CD4-positive, alpha-beta memory T cell (primary cell): ENCODE measurements around the gene SESN1. TPM values are rescaled to one million over a fixed set of nuclear protein-coding genes. Genes with fewer than 3 reads are reported as not detected.

Experiments
- CTCF ChIA-PET: fragments of 350-600 bp; sonication (Branson Sonifier 250); formaldehyde crosslinking; loops from one replicate; lab custom pipeline; 2021; ENCODE audit warnings: inconsistent platforms; ENCODE audit not compliant: partially characterized antibody; lab: Charles Lee
- POLR2A ChIA-PET: fragments of 350-600 bp; sonication (Branson Sonifier 250); formaldehyde crosslinking; loops from one replicate; lab custom pipeline; 2021; ENCODE audit not compliant: partially characterized antibody; lab: Charles Lee
- DNase-seq, 5 donors: peaks; one replicate each; pipeline versions ENCODE4 v3.0.0 to v3.0.0-alpha.2; 2020 to 2022; ENCODE audit warnings: mixed read lengths in 1 of 5
- H3K27ac ChIP-seq: one replicate; pipeline ENCODE4 v1.7.0; 2013; ENCODE audit warnings: low read depth, low read length
- H3K27me3 ChIP-seq: 2 replicates; pipeline ENCODE4 v1.7.0; 2013; ENCODE audit warnings: mild to moderate bottlenecking, low read length, moderate library complexity; ENCODE audit not compliant: insufficient read depth
- H3K36me3 ChIP-seq: 2 replicates; pipeline ENCODE4 v1.7.0; 2013; ENCODE audit warnings: mild to moderate bottlenecking, low read length, moderate library complexity; ENCODE audit not compliant: insufficient read depth
- H3K4me1 ChIP-seq: 2 replicates; pipeline ENCODE4 v1.7.0; 2013; ENCODE audit warnings: mild to moderate bottlenecking, low read length, moderate library complexity; ENCODE audit not compliant: insufficient read depth
- H3K4me3 ChIP-seq, 2 donors: one replicate each; pipeline ENCODE4 v1.7.0; 2013; ENCODE audit warnings: low read length in 2 of 2, mild to moderate bottlenecking in 1 of 2
- H3K9me3 ChIP-seq, 2 donors: one replicate each; pipeline ENCODE4 v1.7.0; 2013; ENCODE audit warnings: low read length in 2 of 2, control low read depth in 1 of 2; ENCODE audit not compliant: control insufficient read depth in 1 of 2
- H3K27ac Mint-ChIP-seq, 7 donors: one replicate each; pipeline ENCODE4 v1.8.0; 2020 to 2021; ENCODE audit warnings: mixed read lengths in 7 of 7, mild to moderate bottlenecking in 6 of 7, inconsistent platforms in 3 of 7, moderate library complexity in 3 of 7
- H3K27me3 Mint-ChIP-seq, 2 donors: one replicate each; pipeline ENCODE4 v1.8.0; 2020 to 2021; ENCODE audit warnings: mixed read lengths in 2 of 2
- H3K36me3 Mint-ChIP-seq, 2 donors: one replicate each; pipeline ENCODE4 v1.8.0; 2020 to 2021; ENCODE audit warnings: mixed read lengths in 2 of 2, inconsistent platforms in 1 of 2, mild to moderate bottlenecking in 1 of 2
- H3K4me1 Mint-ChIP-seq, 4 donors: one replicate each; pipeline ENCODE4 v1.8.0; 2020 to 2021; ENCODE audit warnings: mixed read lengths in 4 of 4, mild to moderate bottlenecking in 1 of 4
- H3K4me3 Mint-ChIP-seq, 8 donors: one replicate each; pipeline ENCODE4 v1.8.0; 2020 to 2021; ENCODE audit warnings: mixed read lengths in 8 of 8, mild to moderate bottlenecking in 7 of 8, moderate library complexity in 6 of 8, inconsistent platforms in 3 of 8
- H3K9me3 Mint-ChIP-seq, 8 donors: one replicate each; pipeline ENCODE4 v1.8.0; 2020 to 2021; ENCODE audit warnings: mixed read lengths in 8 of 8, mild to moderate bottlenecking in 5 of 8, inconsistent platforms in 3 of 8, moderate library complexity in 1 of 8
- intact Hi-C: fragments of 100-400 bp; cut with micrococcal nuclease; formaldehyde crosslinking; loops from one replicate; pipeline ENCODE4 v1.15.1; 2023
- polyA plus RNA-seq, 2 donors: library from polyadenylated mRNA; unstranded; fragments of 300-500 nt; fragmentation: Illumina TruSeq; gene quantifications; one replicate each; pipeline ENCODE4 v1.2.3, GENCODE V29; 2021
- total RNA-seq, 2 experiments: library from RNA; stranded (reverse); gene quantifications; one replicate each; pipeline ENCODE4 v1.2.3, GENCODE V29; 2021

The SESN1 gene
- total and polyA plus RNA-seq, 4 experiments from 2014 or later = 37.0 to 51.7 (median 46.5) TPM

- CTCF ChIA-PET = interaction anchor here (1.0 kb wide), 1 partner anchor 11 kb away, joined by 3 read pairs; no protein-coding TSS in a partner anchor
- H3K27ac Mint-ChIP-seq = peak overlapping the region in 2 of 7 donors; percentile 11 to 72
- intact Hi-C loops = no loop called here
Measured at GRCh38 chr6:108955329-108955949, 139.2 kb downstream of the SESN1 start.

GRCh38 chr6:108953681-108954080 is 141.0 kb downstream of the SESN1 start:
- Histone ChIP-seq H3K36me3 (no peaks in the 10 kb centered on the region), H3K4me3 (no peak overlapping the region), H3K27ac (no peak overlapping the region), H3K27me3 (no peaks in the 10 kb centered on the region), H3K9me3 (no peaks in the 10 kb centered on the region), H3K4me1 (peaks cover 4% of the 10 kb centered on the region)
- POLR2A ChIA-PET = interaction anchor here (0.6 kb wide), 1 partner anchor 12 kb away, joined by 3 read pairs; no protein-coding TSS in a partner anchor
- peaks cover 0 to 5% of the 10 kb centered on the region in 2 donors for H3K36me3 Mint-ChIP-seq
- no peaks in the 10 kb centered on the region for H3K27me3 Mint-ChIP-seq
- intact Hi-C loops = no loop called here
- peak overlapping the region in 1 of 7 donors; percentile 12 for H3K27ac Mint-ChIP-seq
- H3K4me1 Mint-ChIP-seq = peaks cover 4 to 13% (median 8%) of the 10 kb centered on the region in 4 donors
- no peak for DNase-seq
- H3K4me3 Mint-ChIP-seq = no peak overlapping the region
- CTCF ChIA-PET = no interaction called here
- H3K9me3 Mint-ChIP-seq = no peaks in the 10 kb centered on the region

More at GRCh38 chr6:108955329-108955949, 139.2 kb downstream of the SESN1 start:
- H3K36me3 Mint-ChIP-seq = peaks cover 1 to 8% of the 10 kb centered on the region in 2 donors
- Histone ChIP-seq H3K4me1 (peaks cover 8% of the 10 kb centered on the region), H3K9me3 (no peaks in the 10 kb centered on the region), H3K27me3 (no peaks in the 10 kb centered on the region), H3K36me3 (no peaks in the 10 kb centered on the region), H3K4me3 (no peak overlapping the region), H3K27ac (no peak overlapping the region)
- H3K27me3 Mint-ChIP-seq = no peaks in the 10 kb centered on the region
- POLR2A ChIA-PET = interaction anchor here (1.0 kb wide), 1 partner anchor 13 kb away, joined by 4 read pairs; no protein-coding TSS in a partner anchor
- no peaks in the 10 kb centered on the region for H3K9me3 Mint-ChIP-seq
- DNase-seq = no peak
- peak overlapping the region in 3 of 8 donors; percentile 13 to 56 (median 22) for H3K4me3 Mint-ChIP-seq
- peaks cover 11 to 27% (median 18%) of the 10 kb centered on the region in 4 donors for H3K4me1 Mint-ChIP-seq

- no peaks in the 10 kb centered on the region for H3K9me3 Mint-ChIP-seq
- Histone ChIP-seq H3K27me3 (no peaks in the 10 kb centered on the region), H3K9me3 (no peaks in the 10 kb centered on the region), H3K27ac (no peak overlapping the region), H3K4me3 (no peak overlapping the region), H3K36me3 (no peaks in the 10 kb centered on the region), H3K4me1 (peaks cover 4% of the 10 kb centered on the region)
- DNase-seq = no peak
- H3K27me3 Mint-ChIP-seq = no peaks in the 10 kb centered on the region
- intact Hi-C loops = no loop called here
- peaks cover 4 to 13% (median 8%) of the 10 kb centered on the region in 4 donors for H3K4me1 Mint-ChIP-seq
- no peak overlapping the region for H3K4me3 Mint-ChIP-seq
- peaks cover 0 to 5% of the 10 kb centered on the region in 2 donors for H3K36me3 Mint-ChIP-seq
- H3K27ac Mint-ChIP-seq = peak overlapping the region in 1 of 7 donors; percentile 12
- POLR2A ChIA-PET = interaction anchor here (0.6 kb wide), 1 partner anchor 13 kb away, joined by 3 read pairs; no protein-coding TSS in a partner anchor
- CTCF ChIA-PET = no interaction called here
Measured at GRCh38 chr6:108952776-108953486, 141.7 kb downstream of the SESN1 start.

GRCh38 chr6:108951351-108951953 is 143.2 kb downstream of the SESN1 start:
- Histone ChIP-seq H3K36me3 (no peaks in the 10 kb centered on the region), H3K27ac (no peak overlapping the region), H3K4me1 (peaks cover 4% of the 10 kb centered on the region), H3K27me3 (no peaks in the 10 kb centered on the region), H3K9me3 (no peaks in the 10 kb centered on the region), H3K4me3 (no peak overlapping the region)
- intact Hi-C loops = no loop called here
- Mint-ChIP-seq H3K36me3 (peaks cover 0 to 5% of the 10 kb centered on the region in 2 donors), H3K4me1 (peaks cover 10 to 23% (median 14%) of the 10 kb centered on the region in 4 donors), H3K4me3 (no peak overlapping the region), H3K9me3 (no peaks in the 10 kb centered on the region), H3K27me3 (no peaks in the 10 kb centered on the region), H3K27ac (no peak overlapping the region)
- no peak for DNase-seq
- CTCF ChIA-PET = no interaction called here
- POLR2A ChIA-PET = no interaction called here

- Mint-ChIP-seq H3K4me3 (no peak overlapping the region), H3K27ac (no peak overlapping the region), H3K27me3 (no peaks in the 10 kb centered on the region), H3K4me1 (peaks cover 7 to 38% (median 19%) of the 10 kb centered on the region in 4 donors), H3K9me3 (no peaks in the 10 kb centered on the region), H3K36me3 (no peaks in the 10 kb centered on the region)
- Histone ChIP-seq H3K27me3 (no peaks in the 10 kb centered on the region), H3K36me3 (no peaks in the 10 kb centered on the region), H3K27ac (no peak overlapping the region), H3K9me3 (no peaks in the 10 kb centered on the region), H3K4me1 (peaks cover 15% of the 10 kb centered on the region), H3K4me3 (no peak overlapping the region)
- no peak for DNase-seq
- CTCF ChIA-PET = interaction anchor here (1.2 kb wide), 1 partner anchor 124 kb away, joined by 3 read pairs; no protein-coding TSS in a partner anchor
- intact Hi-C loops = no loop called here
- POLR2A ChIA-PET = no interaction called here
Measured at GRCh38 chr6:108948181-108948661, 146.4 kb downstream of the SESN1 start.

- H3K9me3 ChIP-seq = no peaks in the 10 kb centered on the region
- no peaks in the 10 kb centered on the region for H3K9me3 Mint-ChIP-seq
- no peak for DNase-seq
- H3K27me3 ChIP-seq = no peaks in the 10 kb centered on the region
- ChIA-PET POLR2A (no interaction called here), CTCF (no interaction called here)
- no peak overlapping the region for H3K4me3 Mint-ChIP-seq
- H3K27me3 Mint-ChIP-seq = no peaks in the 10 kb centered on the region
- H3K27ac Mint-ChIP-seq = peak overlapping the region in 1 of 7 donors; percentile 1
- no peaks in the 10 kb centered on the region for H3K36me3 Mint-ChIP-seq
- no peak overlapping the region for H3K4me3 ChIP-seq
- peaks cover 24% of the 10 kb centered on the region for H3K4me1 ChIP-seq
- peaks cover 15 to 48% (median 27%) of the 10 kb centered on the region in 4 donors for H3K4me1 Mint-ChIP-seq
- no peak overlapping the region for H3K27ac ChIP-seq
- intact Hi-C loops = no loop called here
- no peaks in the 10 kb centered on the region for H3K36me3 ChIP-seq
Measured at GRCh38 chr6:108947114-108947854, 147.4 kb downstream of the SESN1 start.
